CD4-positive, alpha-beta T cell treated with Interleukin-1 beta for 1 hour (primary cell): ENCODE results near the gene RGS19.
A peak's percentile ranks its signal among the peaks of the same experiment; 100 is the strongest.

Experiments
- DNase-seq, 2 donors: peaks; one replicate each; pipeline ENCODE4 v3.0.0-alpha.2; 2020 to 2022

The RGS19 gene

DNA sequence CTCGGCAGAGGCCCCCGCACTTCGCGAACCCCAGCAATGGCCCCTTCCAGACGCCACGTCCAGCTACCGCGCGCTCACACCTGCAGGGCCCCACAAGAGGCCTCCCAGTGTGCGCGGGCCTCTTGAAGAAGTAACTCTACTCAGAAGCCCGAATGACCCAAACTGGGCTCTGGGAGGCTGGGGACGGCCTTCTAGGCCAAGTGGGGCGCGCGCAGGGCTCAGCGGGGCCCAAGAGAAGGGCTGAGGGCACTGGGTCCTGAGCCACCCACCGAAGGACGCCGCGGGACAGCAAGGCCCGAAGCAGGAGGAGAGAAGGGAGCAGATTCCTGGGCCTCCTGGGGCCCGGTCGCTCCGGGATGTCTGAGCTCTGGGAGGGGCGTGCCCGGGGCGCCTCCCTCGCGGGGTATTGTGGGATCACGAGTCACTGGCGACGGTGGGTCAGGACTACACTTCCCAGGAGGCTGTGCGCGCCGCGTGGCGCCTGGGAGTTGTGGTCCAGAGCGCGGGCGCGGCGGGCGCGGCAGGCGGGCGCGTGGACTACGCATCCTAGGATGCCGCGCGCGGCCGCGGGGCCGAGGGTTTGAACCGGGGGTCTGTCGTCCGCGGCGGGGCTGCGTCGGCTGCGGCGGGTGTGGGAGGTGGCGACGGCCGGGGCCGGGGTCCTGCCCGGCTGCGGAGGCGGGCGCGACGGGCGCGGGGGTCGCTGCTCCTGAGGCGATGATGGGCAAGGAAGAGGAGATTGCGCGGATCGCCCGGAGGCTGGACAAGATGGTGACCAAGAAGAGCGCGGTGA lies 16.5 kb downstream of the RGS19 start, which contains the start of gene TCEA2:
Gene TCEA2, plus strand, starts transcription at position 603 of the 793 bp plus-strand sequence. Its CDS starts 115 bp downstream, at position 718.
- DNase-seq: peak; percentile 92 to 94

DNA sequence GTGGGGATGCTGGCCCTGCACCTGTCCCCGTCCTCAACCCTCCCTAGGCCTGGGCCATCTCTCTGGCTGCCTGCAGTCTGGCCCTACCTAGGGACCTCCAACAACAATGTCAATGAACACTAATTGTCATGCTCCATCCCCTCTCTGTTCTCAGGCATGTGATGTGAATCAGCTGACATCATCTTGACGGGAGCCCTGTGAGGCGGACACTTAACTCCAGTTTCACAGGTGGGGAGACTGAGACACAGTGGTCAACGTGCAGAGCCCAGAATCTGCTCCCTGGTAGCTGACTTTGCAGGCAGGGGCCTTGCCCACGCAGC lies 17.1 kb downstream of the RGS19 start:
- DNase-seq: no peak

DNA sequence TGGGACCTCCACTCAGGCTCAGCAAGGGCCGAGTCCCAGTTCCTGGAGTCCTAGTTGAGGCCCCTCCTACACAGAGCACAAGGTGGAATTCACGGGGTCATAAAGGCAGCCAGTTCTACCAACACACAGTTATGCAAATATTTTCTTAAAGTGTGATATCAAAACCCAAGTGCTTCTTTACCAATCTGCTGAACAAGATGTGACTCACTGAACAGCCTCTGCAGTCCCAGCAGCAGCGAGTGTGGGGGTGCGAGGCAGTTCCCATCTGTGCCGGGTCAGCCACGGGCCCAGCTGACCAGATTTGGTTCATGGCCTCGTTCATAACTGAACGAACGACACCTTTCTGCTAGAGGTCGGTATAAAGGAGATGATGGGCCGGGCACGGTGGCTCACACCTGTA lies 20.8 kb downstream of the RGS19 start:
- DNase-seq: no peak

DNA sequence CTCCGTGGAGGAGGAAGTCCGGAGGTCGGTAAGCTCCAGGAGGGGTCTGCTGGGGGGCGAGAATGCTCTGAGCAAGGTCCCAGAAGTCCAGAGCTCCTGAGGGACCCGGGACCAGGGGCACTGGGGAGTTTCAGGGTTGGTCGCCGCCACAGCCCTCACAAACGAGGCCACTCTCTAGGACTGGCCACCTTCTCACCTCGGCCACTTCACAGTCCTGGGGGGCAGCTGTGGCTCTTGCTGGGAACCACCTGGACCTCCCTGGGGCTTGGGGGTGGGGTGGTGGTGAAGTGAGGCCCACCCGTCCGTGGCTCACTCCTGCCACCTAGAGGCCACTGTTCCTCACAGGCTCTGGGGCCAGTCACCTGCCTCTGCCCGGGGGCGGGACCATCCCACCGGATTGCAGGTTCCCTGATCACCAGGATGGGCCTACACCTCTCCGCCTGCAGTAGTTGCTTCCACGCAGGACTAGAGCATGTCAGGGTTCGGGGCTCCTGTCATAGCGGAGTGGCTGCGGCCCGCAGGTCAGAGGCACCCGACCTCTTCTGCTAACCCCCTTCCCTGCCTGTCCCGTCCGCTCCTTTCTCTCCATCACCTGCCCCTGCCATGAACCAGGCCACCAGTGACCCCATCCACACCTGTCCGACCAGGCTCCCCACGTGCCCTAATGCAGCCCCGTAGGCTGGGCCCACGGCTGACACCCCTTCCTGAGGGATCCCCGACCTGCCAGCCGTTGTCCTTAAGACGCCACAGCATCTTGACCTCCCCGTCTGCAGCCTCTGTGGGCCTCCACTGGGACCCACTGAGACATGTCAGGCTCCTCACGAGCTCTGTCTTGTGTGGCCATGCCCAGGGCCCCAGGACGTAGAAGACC lies 21.5 kb downstream of the RGS19 start:
- DNase-seq: peak; percentile 76 to 79

DNA sequence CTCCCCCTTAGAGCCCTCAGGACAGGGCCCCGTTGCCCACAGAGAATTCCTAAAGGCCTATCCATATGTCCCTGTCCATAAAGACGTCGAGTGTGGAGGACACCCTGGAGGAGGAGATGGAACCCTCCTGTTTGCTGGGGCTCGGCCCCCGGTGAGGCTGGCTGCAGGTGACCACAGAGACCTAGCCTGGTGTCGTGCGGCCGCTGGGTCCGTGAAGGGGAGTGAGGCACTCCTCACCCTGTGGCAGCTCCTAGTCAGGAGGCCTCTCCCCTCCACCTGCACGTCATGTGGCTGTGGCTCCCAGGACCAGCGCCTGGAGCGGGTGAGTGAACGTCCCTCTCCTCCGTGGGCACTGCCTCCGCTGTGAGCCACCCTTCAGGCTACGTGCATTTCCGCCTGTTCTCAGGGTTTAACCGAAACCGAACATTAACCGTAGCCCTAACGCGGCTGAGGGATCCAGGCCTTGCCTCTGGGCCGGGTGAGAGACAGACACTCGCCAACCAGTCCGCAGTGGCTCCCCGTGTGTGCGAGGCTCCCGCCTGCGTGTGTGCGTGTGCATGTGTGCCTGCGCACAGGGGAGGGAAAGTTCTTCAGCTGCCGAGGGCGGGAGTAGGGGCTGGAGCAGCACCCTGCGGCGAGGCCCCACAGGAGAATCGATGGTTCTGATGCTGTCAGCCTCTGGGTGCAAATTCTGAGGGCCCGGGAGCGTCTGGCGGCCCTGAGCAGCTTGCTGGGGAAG lies 22.3 kb downstream of the RGS19 start:
- DNase-seq: no peak

DNA sequence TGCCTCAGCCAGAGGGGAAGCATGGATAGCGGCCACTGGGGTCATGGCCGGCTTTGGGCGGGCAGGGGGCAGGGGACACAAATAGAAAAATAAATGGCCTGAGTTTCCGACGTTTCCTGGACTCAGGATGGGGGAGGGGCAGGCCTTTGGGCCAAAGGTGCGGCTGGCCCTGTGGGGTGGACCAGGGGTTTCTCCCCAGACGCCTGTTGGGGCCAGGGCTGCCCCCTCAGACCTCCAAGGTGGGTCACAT lies 22.8 kb downstream of the RGS19 start:
- DNase-seq: no peak

DNA sequence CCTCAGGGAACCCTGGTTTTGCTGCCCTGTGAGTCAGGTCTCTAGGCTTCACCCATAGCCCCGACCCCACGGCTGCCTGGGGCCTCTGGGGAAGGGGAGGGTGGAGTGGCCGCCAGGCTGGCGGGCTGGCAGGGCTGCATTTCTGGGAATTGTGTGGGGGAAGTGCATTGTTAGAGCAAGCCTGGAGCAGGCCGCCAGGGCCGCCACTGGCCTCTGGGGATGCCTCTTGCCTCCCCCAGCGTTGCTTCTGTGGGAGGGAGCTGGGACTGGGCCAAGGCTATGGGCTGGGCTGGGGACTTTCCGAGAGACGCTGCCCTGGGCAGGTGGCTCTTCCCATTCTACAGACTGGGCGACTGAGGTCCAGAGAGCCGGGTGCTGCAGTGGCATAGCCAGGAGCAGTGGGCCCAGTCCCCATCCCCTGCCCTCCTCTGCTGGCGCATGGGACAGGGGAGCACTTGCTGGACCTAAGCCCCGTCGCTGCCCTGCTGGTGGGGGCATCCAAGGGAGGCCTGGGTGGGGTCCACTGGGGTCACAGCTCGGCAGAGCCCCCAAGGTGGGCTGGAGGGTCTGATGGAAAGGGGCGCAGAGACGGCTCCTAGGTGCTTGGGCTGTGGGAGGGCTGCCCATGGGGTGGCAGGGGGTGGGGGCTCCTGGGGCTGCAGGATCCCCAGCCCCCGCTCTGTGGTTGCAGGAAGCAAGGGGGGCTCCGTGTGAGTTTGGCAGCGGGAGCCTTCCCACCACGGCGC lies 23.3 kb downstream of the RGS19 start:
- no peak for DNase-seq

DNA sequence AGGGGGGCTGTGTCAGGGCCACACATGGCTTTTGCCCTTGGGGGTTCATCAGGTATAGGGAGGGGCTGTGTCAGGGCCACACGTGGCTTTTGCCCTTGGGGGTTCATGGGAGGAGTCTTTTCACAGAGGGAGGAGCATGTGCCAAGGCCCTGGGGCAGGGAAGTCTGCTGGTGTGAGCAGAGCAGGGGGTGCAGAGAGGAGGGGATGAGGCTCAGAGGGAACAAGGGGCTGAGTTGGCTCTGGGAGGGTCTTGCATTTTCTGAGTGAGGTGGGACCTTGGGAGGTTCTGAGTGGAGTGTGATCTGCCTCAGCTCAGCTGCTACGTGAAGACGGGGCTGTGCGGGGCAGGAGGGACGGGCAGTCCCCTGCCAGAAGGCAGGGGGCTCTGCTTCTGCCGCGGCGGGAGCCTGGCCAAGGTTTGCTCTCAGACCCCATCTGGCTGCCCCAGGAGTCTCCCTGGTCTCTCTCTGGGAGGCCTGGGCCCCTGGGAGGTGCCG lies 23.9 kb downstream of the RGS19 start:
- DNase-seq: no peak

DNA sequence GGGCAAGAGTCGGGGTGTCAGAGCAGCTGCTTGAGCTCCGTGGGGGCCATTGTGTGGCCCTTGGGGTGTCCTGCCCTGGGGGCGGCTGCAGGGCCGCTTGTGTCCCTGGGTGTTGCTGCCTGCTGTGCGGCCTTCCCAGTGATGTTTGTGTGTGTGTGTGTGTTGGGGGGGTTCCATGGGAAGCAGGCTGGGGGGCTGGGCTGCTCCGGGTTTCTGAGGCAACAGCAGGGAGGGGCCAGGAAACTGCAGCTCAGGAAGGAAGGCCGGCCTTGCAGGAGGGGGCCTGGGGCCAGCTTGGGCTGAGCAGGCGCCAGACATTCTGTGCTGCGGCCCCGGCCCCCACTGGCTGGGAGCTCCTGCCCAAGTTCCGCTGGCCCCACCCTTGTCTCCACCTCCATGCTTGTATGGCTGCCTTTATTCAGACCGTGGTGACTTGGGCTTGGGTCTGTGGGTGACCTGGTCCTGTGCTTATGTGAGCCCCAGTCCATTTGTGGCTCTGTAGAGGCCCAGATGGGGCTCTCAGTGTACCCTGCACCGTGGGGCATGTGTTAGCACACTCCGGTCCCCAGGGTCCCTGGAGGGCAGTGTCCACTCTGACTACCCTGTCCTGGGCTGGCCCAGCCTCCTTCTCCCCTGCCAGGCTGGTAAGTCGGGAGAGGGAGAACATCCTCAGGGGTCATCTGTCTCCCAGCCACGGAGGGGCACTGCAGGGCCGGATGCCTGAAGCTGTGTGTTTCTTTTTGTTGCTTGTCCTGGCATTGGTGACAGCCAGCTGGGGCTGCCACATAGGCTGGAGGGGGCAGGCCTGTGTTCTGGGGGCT lies 25.3 kb downstream of the RGS19 start:
- DNase-seq: no peak

DNA sequence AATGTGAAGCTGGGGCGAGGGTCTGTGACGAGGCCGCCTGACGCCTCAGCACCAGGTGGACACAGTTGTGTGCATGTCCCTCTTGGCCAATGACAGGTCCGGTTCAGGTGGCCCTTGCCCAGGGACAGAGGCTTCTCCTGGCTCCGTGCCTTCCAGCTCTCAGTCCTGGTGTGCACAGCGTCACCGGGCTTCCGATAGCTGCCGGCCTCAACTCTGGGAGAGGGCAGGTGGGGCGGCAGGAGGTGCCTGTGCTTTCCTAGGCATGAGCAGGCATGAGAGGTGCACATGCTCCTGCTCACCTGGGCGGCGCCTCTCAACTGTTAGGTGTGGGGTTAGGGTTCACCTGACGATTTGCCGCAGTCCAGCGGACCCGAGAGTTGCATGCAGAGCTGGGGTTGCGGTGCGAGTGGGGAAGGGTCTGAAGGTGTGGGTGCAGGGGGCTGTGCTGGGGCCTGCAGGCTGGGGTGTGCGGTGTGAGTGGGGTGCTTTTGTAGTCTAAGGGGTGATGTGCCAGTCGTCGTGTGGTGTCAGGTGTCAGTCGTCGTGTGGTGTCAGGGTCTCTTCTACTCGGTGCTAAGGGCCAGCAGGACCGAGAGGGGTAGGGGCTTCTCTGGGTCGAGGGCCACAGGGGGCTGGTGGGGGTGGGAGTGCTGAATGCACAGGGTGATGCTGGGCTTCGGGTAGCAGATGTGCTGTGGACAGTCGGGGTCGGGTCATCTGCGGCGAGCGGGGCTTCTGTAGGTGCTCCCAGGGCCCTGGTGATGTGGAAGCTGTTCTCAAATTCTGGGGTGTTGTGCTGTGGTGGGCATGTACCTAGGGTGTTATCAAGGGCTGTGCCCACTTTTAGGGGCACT lies 26.1 kb downstream of the RGS19 start:
- DNase-seq: no peak

DNA sequence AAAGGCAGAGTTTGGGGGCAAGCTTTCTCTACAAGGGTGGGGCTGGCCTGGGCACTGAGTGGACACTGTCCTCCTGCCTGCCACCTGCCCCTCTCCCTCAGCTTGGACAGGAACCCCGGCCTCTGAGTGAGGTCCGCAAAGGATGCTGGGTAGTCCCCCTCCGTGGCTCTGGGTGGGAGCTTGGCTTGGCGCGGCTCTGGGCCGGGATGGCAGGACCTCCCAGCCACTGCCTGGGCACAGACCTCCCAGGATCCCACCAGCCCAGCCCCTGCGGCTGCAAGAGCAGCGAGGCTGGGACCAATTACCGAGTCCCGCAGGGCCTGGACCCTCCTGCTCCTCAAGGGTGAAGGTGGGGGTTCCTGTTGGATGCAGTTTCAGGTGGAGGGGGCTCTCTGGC lies 27.0 kb downstream of the RGS19 start:
- no peak for DNase-seq

DNA sequence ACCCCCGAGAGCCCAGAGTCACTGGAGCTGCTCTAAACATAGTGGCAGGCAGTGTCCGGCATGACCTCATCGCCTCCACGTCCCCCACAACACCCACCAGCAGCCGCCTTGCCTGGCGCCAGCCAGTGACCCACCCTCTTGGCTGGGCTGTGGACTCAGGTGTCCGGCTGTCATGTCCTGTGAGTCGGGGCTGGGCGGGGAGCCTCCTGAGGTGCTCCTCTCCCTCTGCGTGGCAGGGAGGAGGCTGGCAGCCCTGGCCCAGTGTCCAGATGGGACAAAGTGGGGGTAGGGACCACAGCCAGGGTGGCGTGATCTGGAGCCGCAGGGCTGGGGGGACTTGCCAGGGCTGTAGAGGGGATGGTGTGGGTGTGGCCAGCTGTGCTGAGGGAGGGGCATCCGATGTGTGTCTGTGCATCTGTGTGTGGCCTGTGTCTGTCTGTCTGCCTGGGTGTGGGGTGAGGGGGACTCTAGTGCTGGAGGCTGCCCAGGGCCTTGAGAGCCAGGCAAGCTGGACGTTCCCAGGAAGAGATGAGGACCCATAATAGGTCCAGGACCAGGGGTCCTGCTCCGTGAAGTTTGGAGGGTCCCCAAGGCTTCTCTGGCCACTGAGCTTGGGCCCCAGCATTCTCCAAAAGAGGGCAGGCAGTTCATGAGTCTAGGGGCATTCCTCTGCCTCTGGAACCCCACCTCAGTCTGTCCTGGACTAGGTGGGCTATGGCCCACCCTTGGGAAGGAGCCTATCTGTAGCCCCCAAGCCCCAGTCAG lies 27.6 kb downstream of the RGS19 start:
- DNase-seq: no peak

DNA sequence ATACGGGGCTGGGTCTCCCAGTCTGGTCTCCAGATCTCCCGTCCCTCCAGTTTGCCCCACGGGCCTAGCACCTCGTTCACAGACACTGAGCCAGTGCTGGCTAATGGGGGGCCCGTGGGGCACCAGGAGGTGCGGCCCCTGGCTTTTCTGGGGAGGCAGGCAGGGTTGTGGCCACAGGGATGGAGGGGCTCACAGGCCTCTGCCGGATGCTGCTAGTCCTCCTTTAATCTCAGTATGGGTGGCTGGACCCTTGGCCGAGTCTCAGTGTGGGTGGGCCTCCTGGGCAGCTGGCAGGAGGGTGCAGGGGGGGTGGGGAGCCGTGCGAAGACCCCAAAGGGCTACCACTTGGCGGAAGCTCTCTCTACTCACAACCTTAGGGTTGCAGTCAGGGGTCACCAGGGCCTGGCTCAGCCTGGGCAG lies 28.3 kb downstream of the RGS19 start:
- DNase-seq: no peak

DNA sequence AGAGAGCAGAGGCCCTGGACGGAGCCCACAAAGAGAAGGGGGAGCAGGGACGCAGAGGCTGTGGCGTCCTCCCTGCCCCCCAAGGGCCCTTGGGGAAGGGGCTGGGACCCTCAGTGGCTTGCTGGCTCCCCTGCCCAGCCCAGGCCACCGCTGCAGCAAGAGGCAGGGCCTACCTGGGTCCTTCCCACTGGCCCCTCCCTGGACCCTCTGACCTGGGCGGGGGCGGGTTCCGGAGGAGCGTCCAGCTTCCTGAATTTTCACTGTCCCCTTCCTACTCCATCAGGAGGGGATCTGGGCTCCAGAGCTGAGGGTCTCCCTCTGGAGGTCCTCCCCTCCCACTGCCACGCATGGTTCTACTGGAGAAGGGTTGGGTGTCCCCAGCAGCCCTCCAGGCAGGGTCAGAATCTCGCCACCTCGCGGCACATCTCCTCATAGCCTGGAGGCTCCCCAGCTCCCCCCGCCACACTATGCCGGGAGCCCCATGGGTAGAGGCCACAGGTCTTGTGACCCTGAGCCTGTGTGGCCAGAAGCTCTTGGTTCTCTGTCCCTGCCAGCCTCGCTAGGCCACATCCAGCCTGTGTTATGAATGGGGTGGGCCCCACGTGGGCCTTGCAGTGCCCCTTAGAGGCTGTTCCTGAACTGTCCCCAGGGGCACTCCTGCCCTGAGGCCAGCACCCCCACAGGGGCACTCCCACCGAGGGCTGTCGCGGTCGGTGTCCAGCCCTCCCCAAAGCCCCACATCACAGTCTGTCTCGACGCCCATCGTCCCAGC lies 28.9 kb downstream of the RGS19 start:
- DNase-seq: no peak

DNA sequence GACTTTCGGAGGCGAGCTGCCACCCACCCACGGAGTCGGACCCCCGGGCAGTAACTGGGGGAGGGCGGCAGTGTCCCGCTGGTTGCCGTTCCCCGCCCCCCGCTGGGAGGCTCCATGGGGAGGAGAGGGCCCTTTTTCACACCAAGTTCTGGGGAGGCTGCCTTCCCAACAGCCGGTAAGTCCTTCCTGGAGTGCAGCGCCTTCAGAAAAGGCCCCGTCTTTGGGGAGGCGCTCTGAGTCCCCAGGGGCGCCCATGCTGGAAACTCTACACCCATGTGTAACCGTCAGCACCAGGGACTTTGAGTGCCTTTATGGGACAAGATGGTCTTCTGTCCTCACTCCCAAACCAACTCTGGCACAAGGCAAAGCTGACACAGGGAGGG lies 29.4 kb downstream of the RGS19 start:
- DNase-seq: no peak

DNA sequence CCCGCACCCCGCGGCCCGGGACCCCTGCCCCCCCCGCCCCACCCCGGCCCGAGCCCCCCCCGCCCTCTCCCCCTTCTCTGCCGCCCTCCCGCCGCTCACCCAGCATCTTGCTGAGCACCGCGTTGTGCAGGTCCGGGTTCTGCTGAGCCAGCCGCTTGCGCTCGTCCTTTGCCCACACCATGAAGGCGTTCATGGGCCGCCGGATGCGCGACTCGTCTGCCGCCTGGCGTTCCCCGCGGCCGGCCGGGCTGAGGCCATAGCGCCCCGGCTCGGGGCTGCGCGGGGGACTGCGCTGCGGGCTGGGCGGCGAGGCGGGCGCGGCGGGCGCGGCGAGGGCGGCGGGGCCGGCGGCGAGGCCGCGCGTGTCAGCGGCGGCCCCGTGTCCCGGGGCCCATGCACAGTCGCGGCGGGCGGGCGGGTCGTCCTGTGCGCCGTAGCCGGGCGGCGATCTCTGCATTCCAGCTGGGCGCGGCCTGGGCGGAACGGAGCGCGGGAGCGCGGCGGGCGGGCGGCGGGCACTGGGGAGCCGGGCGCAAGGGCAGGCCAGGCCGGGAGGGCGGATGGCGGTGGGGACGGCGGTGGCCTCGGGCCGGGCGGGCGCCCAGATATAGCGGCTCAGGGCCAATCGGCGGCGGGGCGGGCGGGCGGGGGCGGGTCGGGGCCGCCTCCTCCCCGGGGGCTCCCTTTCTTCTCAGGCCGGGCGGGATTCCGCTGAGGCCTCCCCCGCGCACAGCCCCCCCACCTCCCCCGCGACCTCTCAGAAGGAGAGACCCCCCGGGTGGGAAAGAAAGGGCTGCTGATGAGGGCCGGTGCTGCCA lies 30.0 kb downstream of the RGS19 start, which contains the start of gene SOX18:
Gene SOX18, minus strand, starts transcription at position 580 of the 818 bp plus-strand sequence. Its CDS starts 123 bp downstream, at position 457.
- DNase-seq: peak in 1 of 2 donors; percentile 26

DNA sequence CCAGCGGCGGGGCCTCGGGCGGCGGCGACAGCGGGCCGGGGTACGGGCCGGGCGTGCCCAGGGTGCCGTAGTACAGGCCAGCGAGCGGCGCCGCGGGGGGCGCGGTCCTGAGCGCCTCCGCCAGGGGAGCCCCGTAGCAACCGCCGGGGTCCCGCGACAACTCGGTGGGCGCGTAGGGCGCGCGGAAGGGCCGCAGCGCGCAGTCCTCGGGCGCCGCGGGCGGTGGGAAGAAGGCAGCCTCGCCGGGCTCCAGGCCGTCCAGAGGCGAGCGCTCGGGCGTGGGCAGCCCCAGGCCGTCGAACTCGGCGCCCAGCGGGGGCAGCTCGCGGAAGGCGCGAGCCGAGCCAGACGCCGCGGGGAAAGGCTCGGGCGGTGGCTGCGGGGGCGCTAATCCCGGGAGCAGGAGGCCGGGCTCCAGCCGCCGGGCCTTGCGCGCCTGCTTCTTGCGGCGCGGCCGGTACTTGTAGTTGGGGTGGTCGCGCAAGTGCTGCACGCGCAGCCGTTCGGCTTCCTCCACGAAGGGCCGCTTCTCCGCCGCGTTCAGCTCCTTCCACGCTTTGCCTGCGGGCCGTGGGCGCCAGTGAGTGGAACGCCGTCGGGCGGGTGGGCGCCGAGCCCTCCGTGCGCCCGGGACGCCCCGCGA lies 30.8 kb downstream of the RGS19 start:
- DNase-seq: no peak

DNA sequence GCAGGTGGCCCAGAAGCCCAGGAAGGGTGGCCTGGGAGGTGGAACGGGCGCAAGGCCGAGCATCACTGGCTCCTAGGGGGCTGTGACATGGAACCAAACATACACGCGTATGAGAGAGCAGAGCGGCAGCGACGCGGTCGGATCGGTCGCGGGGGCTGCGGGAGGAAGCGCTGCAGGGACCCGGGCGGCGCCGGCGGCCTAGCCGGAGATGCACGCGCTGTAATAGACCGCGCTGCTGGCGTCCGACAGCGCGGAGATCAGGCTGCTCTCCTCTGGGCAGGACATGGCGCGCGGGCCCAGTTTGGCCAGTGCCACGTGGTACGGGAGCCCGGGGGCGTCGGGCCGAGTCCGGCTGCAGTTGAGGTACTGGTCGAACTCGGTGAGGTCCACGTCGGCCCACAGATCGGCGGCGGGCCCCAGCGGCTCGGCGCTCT lies 31.3 kb downstream of the RGS19 start:
- DNase-seq: no peak
